Hepatocyte (in vitro differentiated cells): Measurements from ENCODE around the gene PIKFYVE.

Source experiments
- EZH2 ChIP-seq: fragments of 200-600 bp; sonication (generic); IDR thresholded peaks from 2 replicates; pipeline ENCODE4 v1.6.1; 2016; ENCODE audit warnings: antibody characterized with exemption, mild to moderate bottlenecking, borderline replicate concordance
- EZH2phosphoT487 ChIP-seq: fragments of 200-600 bp; sonication (generic); IDR thresholded peaks from one replicate; pipeline ENCODE4 v1.6.1; 2018; ENCODE audit warnings: antibody characterized with exemption, mild to moderate bottlenecking, low read depth, moderate library complexity; ENCODE audit not compliant: unreplicated experiment, severe bottlenecking
- TF ChIP-seq, protein P1 (sequence below): fragments of 200-600 bp; sonication (generic); IDR thresholded peaks from 2 replicates; pipeline ENCODE4 v1.5.1; 2016; ENCODE audit warnings: antibody characterized with exemption, mild to moderate bottlenecking; ENCODE audit not compliant: poor library complexity

DNA sequence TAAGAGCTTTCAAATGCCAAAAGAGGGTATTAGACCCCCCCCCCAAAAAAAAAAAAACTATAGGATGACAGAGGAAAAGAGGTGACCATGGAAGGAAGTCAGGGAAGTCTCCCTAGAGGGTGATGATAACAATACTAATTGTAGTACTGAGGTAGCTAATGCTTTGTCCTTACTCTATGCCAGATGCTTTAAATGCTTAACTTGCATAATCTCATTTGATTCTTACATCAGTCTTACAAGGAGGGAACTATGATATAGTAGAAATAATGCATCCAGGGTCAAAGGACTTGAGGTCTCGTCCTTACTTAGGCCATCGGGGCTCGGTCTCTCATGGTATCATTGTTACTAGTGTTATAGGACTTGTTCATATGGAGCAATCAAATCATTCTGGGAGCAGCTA, 20.3 kb upstream of the PIKFYVE start:
- TF ChIP-seq, protein P1, sequence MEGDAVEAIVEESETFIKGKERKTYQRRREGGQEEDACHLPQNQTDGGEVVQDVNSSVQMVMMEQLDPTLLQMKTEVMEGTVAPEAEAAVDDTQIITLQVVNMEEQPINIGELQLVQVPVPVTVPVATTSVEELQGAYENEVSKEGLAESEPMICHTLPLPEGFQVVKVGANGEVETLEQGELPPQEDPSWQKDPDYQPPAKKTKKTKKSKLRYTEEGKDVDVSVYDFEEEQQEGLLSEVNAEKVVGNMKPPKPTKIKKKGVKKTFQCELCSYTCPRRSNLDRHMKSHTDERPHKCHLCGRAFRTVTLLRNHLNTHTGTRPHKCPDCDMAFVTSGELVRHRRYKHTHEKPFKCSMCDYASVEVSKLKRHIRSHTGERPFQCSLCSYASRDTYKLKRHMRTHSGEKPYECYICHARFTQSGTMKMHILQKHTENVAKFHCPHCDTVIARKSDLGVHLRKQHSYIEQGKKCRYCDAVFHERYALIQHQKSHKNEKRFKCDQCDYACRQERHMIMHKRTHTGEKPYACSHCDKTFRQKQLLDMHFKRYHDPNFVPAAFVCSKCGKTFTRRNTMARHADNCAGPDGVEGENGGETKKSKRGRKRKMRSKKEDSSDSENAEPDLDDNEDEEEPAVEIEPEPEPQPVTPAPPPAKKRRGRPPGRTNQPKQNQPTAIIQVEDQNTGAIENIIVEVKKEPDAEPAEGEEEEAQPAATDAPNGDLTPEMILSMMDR, result no peak
- no peak for TF ChIP-seq EZH2
- TF ChIP-seq EZH2phosphoT487, result no peak
